T47D (cell line): ENCODE measurements around the gene CDC6.

ENCODE experiments used
- DNase-seq, 2 experiments: peaks; one replicate each; pipeline versions ENCODE4 v3.0.0 to v3.0.0-alpha.2; 2011 to 2012; ENCODE audit warnings: low read depth in 1 of 2, low spot score in 1 of 2
- JUND ChIP-seq: IDR thresholded peaks from 2 replicates; pipeline ENCODE4 v1.6.1; 2012; ENCODE audit warnings: low read depth
- in situ Hi-C: cut with HindIII; loops from 2 replicates; pipeline ENCODE4 v1.10.0; 2016; ENCODE audit warnings: low sequenced_read_pairs, low pct_unique_long_range_greater_than_20kb

Gene CDC6

GRCh38 chr17:40265337-40265736, 22.3 kb upstream of the CDC6 start:
- DNase-seq, result no peak
- TF ChIP-seq JUND, result no peak
- in situ Hi-C loops, result no loop called here

- TF ChIP-seq JUND, result no peak
- DNase-seq, result no peak
- in situ Hi-C loops, result no loop called here
Measured at GRCh38 chr17:40266882-40267281, 20.8 kb upstream of the CDC6 start.

- DNase-seq, result no peak
- in situ Hi-C loops, result no loop called here
- TF ChIP-seq JUND, result no peak
Measured at GRCh38 chr17:40268141-40268712, 19.5 kb upstream of the CDC6 start.

GRCh38 chr17:40278414-40278813, 9.3 kb upstream of the CDC6 start:
- in situ Hi-C loops, result no loop called here

GRCh38 chr17:40279402-40279801, 8.3 kb upstream of the CDC6 start:
- in situ Hi-C loops, result no loop called here
- DNase-seq, result no peak
- no peak for TF ChIP-seq JUND

More at GRCh38 chr17:40278414-40278813, 9.3 kb upstream of the CDC6 start:
- no peak for DNase-seq
- no peak for TF ChIP-seq JUND

- in situ Hi-C loops, result no loop called here
- TF ChIP-seq JUND, result no peak
- DNase-seq, result peak; percentile 37 to 62
Measured at GRCh38 chr17:40281663-40282062, 6.0 kb upstream of the CDC6 start.

- TF ChIP-seq JUND, result no peak
- DNase-seq, result no peak
- in situ Hi-C loops, result no loop called here
Measured at GRCh38 chr17:40283662-40284061, 4.0 kb upstream of the CDC6 start.

- peak in 1 of 2 experiments; percentile 71 for DNase-seq
- in situ Hi-C loops, result no loop called here
- no peak for TF ChIP-seq JUND
Measured at GRCh38 chr17:40284085-40284713, 3.5 kb upstream of the CDC6 start.

GRCh38 chr17:40286473-40286872, 1.2 kb upstream of the CDC6 start:
- no peak for DNase-seq
- TF ChIP-seq JUND, result no peak
- in situ Hi-C loops, result no loop called here

- no peak for TF ChIP-seq JUND
- no peak for DNase-seq
- in situ Hi-C loops, result no loop called here
Measured at GRCh38 chr17:40287159-40287493, 553 bp upstream of the CDC6 start.

- no peak for TF ChIP-seq JUND
- in situ Hi-C loops, result no loop called here
- peak in 1 of 2 experiments; percentile 87 for DNase-seq
Measured at GRCh38 chr17:40290629-40291280, 3.1 kb downstream of the CDC6 start.

GRCh38 chr17:40291281-40291664, 3.6 kb downstream of the CDC6 start:
- in situ Hi-C loops, result no loop called here
- TF ChIP-seq JUND, result no peak
- no peak for DNase-seq

GRCh38 chr17:40293363-40293762, 5.7 kb downstream of the CDC6 start:
- in situ Hi-C loops, result no loop called here
- DNase-seq, result no peak
- no peak for TF ChIP-seq JUND
